ENCODE measurements around the gene TIAM2. TPM values are rescaled to one million over a fixed set of nuclear protein-coding genes. Genes with fewer than 3 reads are reported as not detected.
"Not testable (repeated sequence)": the region's sequence is repeated elsewhere in the genome, so short reads cannot be mapped to it uniquely, and the experiment has no call there.

The TIAM2 gene
- total RNA-seq, 2 donors from 2014 or later: 7.8 to 11.2 TPM

GRCh38 chr6:155079985-155080452 lies 84.9 kb downstream of the TIAM2 start:
- intact Hi-C loops (cut with DNase I): no loop called here
- DNase-seq (ENCODE audit: low spot score): no peak

DNA sequence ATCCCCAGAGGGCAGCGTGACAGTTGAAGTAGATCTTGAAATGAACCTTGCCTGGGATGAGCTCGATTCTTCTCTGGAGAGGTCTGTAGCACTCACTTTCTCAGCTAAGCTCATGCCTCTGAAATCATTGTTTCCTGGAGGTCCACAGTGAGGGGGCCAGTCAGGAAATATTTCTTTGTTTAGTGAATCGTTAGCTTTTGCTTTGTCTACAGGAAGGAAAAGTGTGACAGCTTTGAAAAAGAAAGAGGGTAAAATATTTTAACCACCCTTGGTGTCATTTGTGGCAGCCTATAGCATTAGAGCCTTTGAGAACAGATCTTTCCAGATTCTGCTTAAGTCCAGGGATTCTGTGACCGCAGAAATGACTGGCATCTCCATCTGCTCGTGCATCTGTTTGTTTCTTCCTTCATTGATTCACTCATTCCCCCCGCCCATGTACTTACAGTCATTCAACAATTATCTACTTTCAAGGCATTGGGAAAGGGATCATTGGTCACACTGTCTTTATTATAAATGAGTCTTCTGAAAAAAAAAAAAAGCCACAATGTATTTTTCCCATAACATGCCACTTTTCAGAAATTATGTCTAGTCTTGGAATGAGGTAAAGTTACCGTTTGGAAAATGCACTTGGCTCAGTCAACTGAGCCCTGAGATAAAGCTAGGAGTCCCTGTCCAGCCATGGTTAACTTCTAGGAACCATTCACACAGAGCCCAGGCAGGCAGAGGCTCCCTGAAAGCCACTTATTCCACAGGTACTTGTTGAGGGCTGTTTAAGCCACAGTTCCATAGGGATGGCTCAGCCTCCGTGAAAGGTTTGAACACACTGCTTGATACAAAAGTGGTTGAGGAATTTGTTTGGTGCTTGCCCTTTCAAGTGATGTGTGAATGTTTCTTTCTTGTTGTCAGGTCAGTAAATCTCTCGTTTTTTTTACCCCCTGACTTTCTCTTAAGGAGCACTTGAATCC lies 86.0 kb downstream of the TIAM2 start:
- intact Hi-C loops (cut with DNase I): no loop called here
- DNase-seq (ENCODE audit: low spot score): no peak

DNA sequence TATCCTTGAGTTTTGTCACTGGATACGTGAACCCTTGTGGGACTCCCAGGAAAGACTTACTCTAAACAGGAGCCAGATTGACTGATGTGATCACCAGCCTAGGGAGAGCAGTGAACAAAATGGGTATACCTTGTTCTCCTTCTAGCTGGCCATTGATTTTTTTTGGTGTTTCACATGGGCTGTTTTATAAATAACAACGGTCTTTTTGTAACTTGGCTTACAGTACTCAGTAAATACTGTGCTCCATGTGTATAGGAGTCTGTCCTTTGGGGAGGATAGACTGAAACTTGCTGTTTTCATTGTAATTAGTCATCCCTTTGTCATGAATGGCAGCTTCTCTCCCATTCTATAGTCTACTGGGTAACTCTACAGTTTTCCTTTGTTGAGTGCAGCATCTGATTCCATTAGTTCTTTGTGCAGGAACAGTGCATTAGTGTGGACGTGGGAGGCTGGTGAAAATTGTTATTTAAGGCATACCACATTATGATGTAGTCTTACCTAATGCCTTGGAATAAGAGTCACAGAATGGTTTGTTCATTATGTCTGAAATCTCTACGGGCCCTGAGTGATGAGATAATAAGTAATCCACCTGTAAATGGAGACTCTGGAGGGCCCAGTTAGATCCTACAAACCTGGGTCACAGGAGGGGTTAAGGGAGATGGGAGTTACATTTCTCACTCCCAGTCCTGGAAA lies 89.5 kb downstream of the TIAM2 start:
- intact Hi-C loops (cut with DNase I): no loop called here
- DNase-seq (ENCODE audit: low spot score): no peak

GRCh38 chr6:155085582-155086257 lies 90.6 kb downstream of the TIAM2 start:
- intact Hi-C loops (cut with DNase I): no loop called here
- no peak for DNase-seq (ENCODE audit: low spot score)

- intact Hi-C loops (cut with DNase I): no loop called here
- no peak for DNase-seq (ENCODE audit: low spot score)
These were observed 93.7 kb downstream of the TIAM2 start for GRCh38 chr6:155088856-155089255.

DNA sequence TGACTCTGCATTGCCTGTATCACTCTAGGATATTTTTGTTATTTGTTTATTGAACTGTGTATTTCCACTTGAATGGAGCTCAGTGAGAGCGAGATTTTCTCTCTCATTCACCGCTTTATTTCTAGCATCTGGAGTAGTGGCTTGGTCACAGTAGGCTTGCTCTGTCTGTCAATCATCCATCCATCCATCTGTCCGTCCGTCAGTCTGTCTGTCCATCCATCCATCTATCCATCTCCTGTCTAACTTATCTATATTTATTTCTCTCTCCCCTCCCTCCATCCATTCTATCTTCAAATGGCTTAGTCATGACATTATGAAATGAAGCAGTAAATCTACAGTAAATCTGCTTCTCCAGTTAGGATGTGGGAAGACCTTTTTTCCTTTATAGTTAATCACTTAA lies 94.6 kb downstream of the TIAM2 start:
- intact Hi-C loops (cut with DNase I): no loop called here
- DNase-seq (ENCODE audit: low spot score): no peak

DNA sequence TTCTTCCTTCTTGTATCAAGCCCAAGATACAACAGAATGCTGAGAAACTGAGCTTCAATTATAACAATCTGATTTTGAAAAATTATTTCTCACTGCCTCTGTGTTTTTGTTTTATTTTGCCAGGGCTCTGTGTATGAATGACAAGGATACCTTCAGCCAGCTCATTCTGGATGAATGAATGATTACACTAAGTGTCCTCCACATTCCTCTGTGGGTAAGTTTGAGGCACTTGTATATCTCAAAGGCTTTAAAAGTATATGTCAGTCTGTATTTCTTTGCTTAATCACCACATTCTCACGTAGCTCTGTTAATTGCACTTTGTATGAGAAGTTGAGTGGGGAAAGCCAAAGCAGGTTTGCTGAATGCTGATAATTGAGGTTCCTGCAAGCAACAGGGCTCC lies 95.1 kb downstream of the TIAM2 start:
- no peak for DNase-seq (ENCODE audit: low spot score)
- intact Hi-C loops (cut with DNase I): no loop called here

DNA sequence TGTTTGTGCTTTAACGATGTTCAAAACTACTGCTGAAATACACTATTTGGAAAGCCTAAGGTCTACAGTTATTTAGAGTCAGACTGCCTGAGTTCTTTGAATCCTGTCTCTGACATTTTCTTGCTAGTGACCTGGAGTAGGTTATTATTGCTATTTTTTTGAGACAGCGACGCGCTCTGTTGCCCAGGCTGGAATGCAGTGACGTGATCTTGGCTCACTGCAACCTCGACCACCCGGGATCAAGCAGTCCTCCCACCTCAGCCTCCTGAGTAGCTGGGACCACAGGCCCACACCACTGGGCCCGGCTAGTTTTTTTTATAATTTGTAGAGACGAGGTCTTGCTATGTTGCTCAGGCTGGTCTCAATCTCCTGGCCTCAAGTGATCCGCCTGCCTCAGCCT lies 96.6 kb downstream of the TIAM2 start:
- intact Hi-C loops (cut with DNase I): no loop called here
- DNase-seq (ENCODE audit: low spot score): no peak

DNA sequence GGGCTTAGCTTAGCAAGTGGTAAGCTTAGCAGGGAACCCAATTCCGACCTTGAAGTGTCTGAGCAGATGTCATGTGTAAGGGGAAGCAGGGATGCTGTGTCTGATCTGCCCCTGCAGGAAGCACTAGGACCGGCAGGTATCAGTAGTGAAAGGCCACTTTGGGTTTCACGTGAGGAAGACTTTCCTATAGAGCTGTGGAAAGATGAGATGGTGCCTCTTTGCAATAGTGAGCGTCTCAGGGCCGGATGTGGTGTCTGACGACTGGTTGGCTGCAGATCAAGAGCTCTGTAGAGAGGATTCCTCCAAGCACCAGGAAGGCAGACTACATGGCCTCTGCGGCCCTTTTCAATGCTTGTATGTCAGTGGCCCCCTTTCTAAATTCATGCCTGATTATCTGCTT lies 98.3 kb downstream of the TIAM2 start:
- intact Hi-C loops (cut with DNase I): no loop called here
- DNase-seq (ENCODE audit: low spot score): no peak

DNA sequence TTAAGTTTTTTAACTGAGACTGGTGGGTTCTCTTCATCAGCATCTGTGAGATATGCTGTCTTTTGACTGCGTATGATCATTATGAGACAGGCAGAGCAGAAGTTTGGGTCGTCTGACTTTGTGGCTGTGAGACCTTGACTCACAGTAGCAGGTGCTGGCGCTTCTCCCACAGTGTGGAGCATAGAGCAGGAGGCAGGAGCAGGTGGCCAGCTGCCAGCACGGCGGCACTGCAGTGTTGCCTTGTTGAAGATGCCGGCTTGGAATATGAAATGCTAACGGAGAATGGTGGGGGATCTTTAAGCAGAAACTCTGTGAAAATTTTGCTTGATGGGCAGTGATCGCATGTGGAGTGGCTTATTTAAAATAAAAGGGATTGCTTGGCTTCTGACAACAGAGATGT lies 105.0 kb downstream of the TIAM2 start:
- DNase-seq (ENCODE audit: low spot score): no peak
- intact Hi-C loops (cut with DNase I): no loop called here

GRCh38 chr6:155100591-155100990 lies 105.5 kb downstream of the TIAM2 start:
- intact Hi-C loops (cut with DNase I): no loop called here
- no peak for DNase-seq (ENCODE audit: low spot score)

DNA sequence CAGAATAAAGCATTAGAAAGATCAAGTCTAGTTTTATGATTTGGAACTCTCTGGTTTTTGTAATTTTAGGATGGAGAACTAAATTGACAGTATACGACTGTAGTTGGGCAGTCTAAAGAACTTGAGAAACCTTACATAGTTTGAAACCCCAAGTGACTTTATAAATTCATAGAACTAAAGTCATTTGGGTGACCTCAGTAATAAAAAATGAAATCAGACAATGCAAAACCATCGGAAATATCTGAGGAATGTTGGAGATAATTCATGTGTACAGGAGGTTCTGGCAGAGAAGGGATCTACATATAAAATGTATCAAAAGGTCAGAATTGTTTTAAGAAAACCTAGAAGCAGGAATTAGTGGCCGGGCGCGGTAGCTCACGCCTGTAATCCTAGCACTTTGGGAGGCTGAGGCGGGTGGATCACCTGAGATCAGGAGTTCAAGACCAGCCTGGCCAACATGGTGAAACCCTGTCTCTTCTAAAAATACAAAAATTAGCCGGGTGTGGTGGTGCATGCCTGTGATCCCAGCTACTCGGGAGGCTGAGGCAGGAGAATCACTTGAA lies 108.0 kb downstream of the TIAM2 start:
- intact Hi-C loops (cut with DNase I); DNase-seq (ENCODE audit: low spot score): not testable (repeated sequence)

- intact Hi-C loops (cut with DNase I): no loop called here
- DNase-seq (ENCODE audit: low spot score): no peak
These were observed 108.8 kb downstream of the TIAM2 start for GRCh38 chr6:155103816-155104366.

- intact Hi-C loops (cut with DNase I): no loop called here
- no peak for DNase-seq (ENCODE audit: low spot score)
These were observed 111.5 kb downstream of the TIAM2 start for GRCh38 chr6:155106456-155107115.

GRCh38 chr6:155107432-155108069 lies 112.4 kb downstream of the TIAM2 start:
- intact Hi-C loops (cut with DNase I): no loop called here
- DNase-seq (ENCODE audit: low spot score): no peak

DNA sequence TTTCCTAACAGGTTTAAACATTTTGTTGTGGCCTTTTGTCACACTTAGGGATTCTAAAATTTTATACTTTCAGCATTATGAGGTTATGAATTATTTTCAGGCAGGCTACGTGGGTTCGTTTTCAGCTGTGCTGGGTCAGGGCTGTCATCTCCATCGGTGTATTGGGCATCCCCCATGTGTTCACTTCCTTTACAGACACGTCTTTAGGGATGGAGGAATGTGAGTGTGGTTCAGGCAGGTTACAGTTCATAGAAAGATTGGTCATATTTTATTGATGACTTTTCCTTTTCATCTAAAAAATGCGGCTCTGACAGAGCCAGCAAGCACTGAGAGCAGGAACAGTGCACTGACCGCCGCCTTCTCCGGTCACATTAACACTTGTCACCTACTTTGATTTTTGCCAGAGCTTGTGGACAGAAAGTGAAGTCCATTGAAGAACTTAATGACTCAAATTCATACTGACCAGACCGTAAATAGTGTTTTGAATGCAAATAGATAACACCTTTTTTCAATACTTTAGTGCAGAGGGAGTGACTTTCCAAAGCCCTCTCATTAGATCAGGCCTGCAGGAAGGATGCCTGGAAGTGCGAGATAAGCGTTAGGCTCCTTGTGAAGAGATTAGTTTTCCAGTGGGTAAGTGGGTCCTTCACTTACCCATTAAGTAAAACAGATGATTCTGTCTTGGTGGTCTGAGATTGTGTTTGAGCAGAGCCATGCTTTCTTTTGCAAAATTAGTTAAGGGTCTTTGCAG lies 113.1 kb downstream of the TIAM2 start:
- intact Hi-C loops (cut with DNase I): no loop called here
- no peak for DNase-seq (ENCODE audit: low spot score)

DNA sequence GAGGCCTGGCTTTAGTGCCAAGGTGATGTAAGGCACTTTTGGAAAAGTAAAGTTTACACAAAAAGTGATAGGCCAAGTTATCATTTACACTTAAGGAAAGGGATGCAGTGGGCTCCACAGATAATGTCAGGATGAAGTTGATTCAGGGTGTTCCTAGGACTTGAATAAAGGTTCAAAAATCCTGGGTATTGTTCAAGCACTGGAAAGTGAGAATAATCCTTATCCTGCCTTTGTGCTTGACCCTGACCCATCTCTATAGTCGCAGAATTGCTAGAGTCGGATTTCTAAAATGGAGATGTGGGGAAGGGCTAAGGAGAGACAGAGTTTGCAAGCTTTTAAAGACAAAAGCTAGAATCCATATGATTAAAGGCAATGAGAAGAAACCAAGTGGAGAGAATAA lies 115.6 kb downstream of the TIAM2 start:
- intact Hi-C loops (cut with DNase I): no loop called here
- DNase-seq (ENCODE audit: low spot score): no peak

- intact Hi-C loops (cut with DNase I): no loop called here
- DNase-seq (ENCODE audit: low spot score): no peak
These were observed 117.6 kb downstream of the TIAM2 start for GRCh38 chr6:155112757-155113156.

Measured in posterior vena cava (tissue), 2 donors.